GM20000 (cell line): ENCODE results near the gene METTL25B.

ENCODE experiments used
- DNase-seq: peaks from one replicate; pipeline ENCODE4 v3.0.0; 2012; ENCODE audit warnings: low spot score
- CTCF ChIP-seq: IDR thresholded peaks from 2 replicates; pipeline ENCODE4 v1.5.1; 2012; ENCODE audit warnings: mild to moderate bottlenecking, control low read depth; ENCODE audit errors: extremely low read depth, missing control alignments

METTL25B gene

GRCh38 chr1:156741481-156741983, 13.3 kb downstream of the METTL25B start:
- TF ChIP-seq CTCF, result no peak

GRCh38 chr1:156742017-156742416, 13.7 kb downstream of the METTL25B start:
- TF ChIP-seq CTCF, result no peak
- no peak for DNase-seq

More at GRCh38 chr1:156741481-156741983, 13.3 kb downstream of the METTL25B start:
- DNase-seq, result no peak

GRCh38 chr1:156742801-156743200, 14.5 kb downstream of the METTL25B start:
- no peak for DNase-seq
- TF ChIP-seq CTCF, result no peak

GRCh38 chr1:156743367-156744302, 15.4 kb downstream of the METTL25B start:
- no peak for DNase-seq
- TF ChIP-seq CTCF, result no peak

GRCh38 chr1:156744344-156744743, 16.1 kb downstream of the METTL25B start:
- DNase-seq, result no peak
- no peak for TF ChIP-seq CTCF

GRCh38 chr1:156744786-156745419, 16.6 kb downstream of the METTL25B start:
- no peak for TF ChIP-seq CTCF
- no peak for DNase-seq

- TF ChIP-seq CTCF, result no peak
- no peak for DNase-seq
Observed at GRCh38 chr1:156745881-156746280, 17.6 kb downstream of the METTL25B start.
